CD8-positive, alpha-beta memory T cell (primary cell): Measurements from ENCODE around the gene OBSCN. TPM values are rescaled to one million over a fixed set of nuclear protein-coding genes. Genes with fewer than 3 reads are reported as not detected.

Experiments used
- CTCF ChIA-PET: fragments of 350-600 bp; sonication (Branson Sonifier 250); formaldehyde crosslinking; loops from one replicate; lab custom pipeline; 2021; ENCODE audit warnings: antibody characterized with exemption; lab: Charles Lee
- POLR2A ChIA-PET: fragments of 350-600 bp; sonication (Branson Sonifier 250); formaldehyde crosslinking; loops from one replicate; lab custom pipeline; 2021; ENCODE audit warnings: antibody characterized with exemption; lab: Charles Lee
- DNase-seq, 5 donors: peaks; one replicate each; pipeline versions ENCODE4 v3.0.0 to v3.0.0-alpha.2; 2020 to 2022; ENCODE audit warnings: mixed read lengths in 1 of 5
- H3K27ac ChIP-seq: one replicate; pipeline ENCODE4 v1.7.0; 2013; ENCODE audit warnings: low read depth, mild to moderate bottlenecking, low read length, moderate library complexity
- H3K27me3 ChIP-seq: 2 replicates; pipeline ENCODE4 v1.7.0; 2013; ENCODE audit warnings: low read length, mild to moderate bottlenecking; ENCODE audit not compliant: insufficient read depth, poor library complexity, severe bottlenecking
- H3K36me3 ChIP-seq: 2 replicates; pipeline ENCODE4 v1.7.0; 2013; ENCODE audit warnings: mild to moderate bottlenecking, low read length, moderate library complexity; ENCODE audit not compliant: insufficient read depth
- H3K4me1 ChIP-seq: 2 replicates; pipeline ENCODE4 v1.7.0; 2013; ENCODE audit warnings: mild to moderate bottlenecking, low read length, moderate library complexity; ENCODE audit not compliant: insufficient read depth
- H3K4me3 ChIP-seq: 2 replicates; pipeline ENCODE4 v1.7.0; 2013; ENCODE audit warnings: mild to moderate bottlenecking, low read length
- H3K9me3 ChIP-seq: 2 replicates; pipeline ENCODE4 v1.7.0; 2013; ENCODE audit warnings: mild to moderate bottlenecking, low read length
- H3K27ac Mint-ChIP-seq, 8 donors: one replicate each; pipeline ENCODE4 v1.8.0; 2020 to 2021; ENCODE audit warnings: mixed read lengths in 8 of 8, mild to moderate bottlenecking in 6 of 8, inconsistent platforms in 3 of 8, moderate library complexity in 3 of 8
- H3K27me3 Mint-ChIP-seq, 2 donors: one replicate each; pipeline ENCODE4 v1.8.0; 2020 to 2021; ENCODE audit warnings: mixed read lengths in 2 of 2, mild to moderate bottlenecking in 1 of 2, moderate library complexity in 1 of 2
- H3K36me3 Mint-ChIP-seq, 3 donors: one replicate each; pipeline ENCODE4 v1.8.0; 2020 to 2021; ENCODE audit warnings: mixed read lengths in 3 of 3, inconsistent platforms in 1 of 3, mild to moderate bottlenecking in 1 of 3
- H3K4me1 Mint-ChIP-seq, 3 donors: one replicate each; pipeline ENCODE4 v1.8.0; 2020 to 2021; ENCODE audit warnings: mixed read lengths in 3 of 3, inconsistent platforms in 1 of 3, mild to moderate bottlenecking in 1 of 3
- H3K4me3 Mint-ChIP-seq, 7 donors: one replicate each; pipeline ENCODE4 v1.8.0; 2020 to 2021; ENCODE audit warnings: mixed read lengths in 7 of 7, mild to moderate bottlenecking in 6 of 7, moderate library complexity in 4 of 7, inconsistent platforms in 2 of 7
- H3K9me3 Mint-ChIP-seq, 5 donors: one replicate each; pipeline ENCODE4 v1.8.0; 2020 to 2022; ENCODE audit warnings: mixed read lengths in 5 of 5, mild to moderate bottlenecking in 3 of 5, moderate library complexity in 2 of 5, inconsistent platforms in 1 of 5
- polyA plus RNA-seq: library from polyadenylated mRNA; unstranded; fragments of 300-500 nt; fragmentation: Illumina TruSeq; gene quantifications from one replicate; pipeline ENCODE4 v1.2.3, GENCODE V29; 2021
- total RNA-seq, 2 experiments: library from RNA; stranded (reverse); gene quantifications; one replicate each; pipeline ENCODE4 v1.2.3, GENCODE V29; 2021

OBSCN gene
- total and polyA plus RNA-seq, 3 experiments from 2014 or later: 3.0 to 13.6 (median 10.9) TPM

GRCh38 chr1:228426518-228427175 lies 218.8 kb downstream of the OBSCN start:
- no peaks in the 10 kb centered on the region for H3K36me3 ChIP-seq
- H3K4me1 ChIP-seq: no peaks in the 10 kb centered on the region
- H3K27ac Mint-ChIP-seq: no peak overlapping the region
- CTCF ChIA-PET: no interaction called here
- DNase-seq: no peak
- H3K4me3 ChIP-seq: no peak overlapping the region
- no peak overlapping the region for H3K27ac ChIP-seq
- H3K27me3 ChIP-seq: no peaks in the 10 kb centered on the region
- no peaks in the 10 kb centered on the region for H3K9me3 Mint-ChIP-seq
- H3K36me3 Mint-ChIP-seq: peaks cover 0 to 4% (median 0%) of the 10 kb centered on the region in 3 donors
- peaks cover 7 to 27% of the 10 kb centered on the region in 2 donors for H3K27me3 Mint-ChIP-seq
- H3K4me3 Mint-ChIP-seq: no peak overlapping the region
- POLR2A ChIA-PET: no interaction called here
- no peaks in the 10 kb centered on the region for H3K4me1 Mint-ChIP-seq
- H3K9me3 ChIP-seq: no peaks in the 10 kb centered on the region

- Histone ChIP-seq H3K27me3 (no peaks in the 10 kb centered on the region), H3K4me3 (no peak overlapping the region), H3K27ac (no peak overlapping the region), H3K36me3 (no peaks in the 10 kb centered on the region), H3K4me1 (no peaks in the 10 kb centered on the region), H3K9me3 (no peaks in the 10 kb centered on the region)
- CTCF ChIA-PET: no interaction called here
- no peak overlapping the region for H3K27ac Mint-ChIP-seq
- no peaks in the 10 kb centered on the region for H3K9me3 Mint-ChIP-seq
- H3K27me3 Mint-ChIP-seq: peaks cover 11 to 39% of the 10 kb centered on the region in 2 donors
- H3K4me3 Mint-ChIP-seq: peak overlapping the region in 1 of 7 donors; percentile 5
- DNase-seq: no peak
- no peaks in the 10 kb centered on the region for H3K4me1 Mint-ChIP-seq
- POLR2A ChIA-PET: no interaction called here
- H3K36me3 Mint-ChIP-seq: peaks cover 0 to 4% (median 0%) of the 10 kb centered on the region in 3 donors
These were observed 220.6 kb downstream of the OBSCN start for GRCh38 chr1:228428412-228428811.

Other genes with a start within 250 kb of the OBSCN start
- not detected for gene WNT3A, start 201.0 kb upstream of the OBSCN start, total RNA-seq
- not detected for gene WNT3A, start 201.0 kb upstream of the OBSCN start, polyA plus RNA-seq
- 100 to 1,000 TPM; 379 TPM for gene ARF1, start 125.3 kb upstream of the OBSCN start, total RNA-seq
- gene ARF1, start 125.3 kb upstream of the OBSCN start, polyA plus RNA-seq: 569 TPM
- gene C1orf35, start 104.7 kb upstream of the OBSCN start, total RNA-seq: 10 to 100 TPM; 28.7 to 29.2 TPM
- gene C1orf35, start 104.7 kb upstream of the OBSCN start, polyA plus RNA-seq: 21.4 TPM
- 10 to 100 TPM; 70.0 to 71.8 TPM for gene MRPL55, start 98.7 kb upstream of the OBSCN start, total RNA-seq
- 146 TPM for gene MRPL55, start 98.7 kb upstream of the OBSCN start, polyA plus RNA-seq
- 100 to 1,000 TPM; 222 to 245 TPM for gene GUK1, start 67.8 kb upstream of the OBSCN start, total RNA-seq
- 467 TPM for gene GUK1, start 67.8 kb upstream of the OBSCN start, polyA plus RNA-seq
- 1 to 10 TPM in 1 of 2 experiments, under 1 TPM in 1; 0.57 to 1.1 TPM for gene GJC2, start 58.1 kb upstream of the OBSCN start, total RNA-seq
- not detected for gene GJC2, start 58.1 kb upstream of the OBSCN start, polyA plus RNA-seq
- 10 to 100 TPM; 12.6 to 13.6 TPM for gene IBA57, start 42.2 kb upstream of the OBSCN start, total RNA-seq
- gene IBA57, start 42.2 kb upstream of the OBSCN start, polyA plus RNA-seq: 5.4 TPM
- gene TRIM11, start 198.8 kb downstream of the OBSCN start, total RNA-seq: 10 to 100 TPM; 38.3 to 38.8 TPM
- 21.5 TPM for gene TRIM11, start 198.8 kb downstream of the OBSCN start, polyA plus RNA-seq
- gene TRIM17, start 208.8 kb downstream of the OBSCN start, total RNA-seq: 1 to 10 TPM; 1.8 to 2.1 TPM
- 0.60 TPM for gene TRIM17, start 208.8 kb downstream of the OBSCN start, polyA plus RNA-seq